ENCODE results near the gene TFF1.

Gene TFF1

DNA sequence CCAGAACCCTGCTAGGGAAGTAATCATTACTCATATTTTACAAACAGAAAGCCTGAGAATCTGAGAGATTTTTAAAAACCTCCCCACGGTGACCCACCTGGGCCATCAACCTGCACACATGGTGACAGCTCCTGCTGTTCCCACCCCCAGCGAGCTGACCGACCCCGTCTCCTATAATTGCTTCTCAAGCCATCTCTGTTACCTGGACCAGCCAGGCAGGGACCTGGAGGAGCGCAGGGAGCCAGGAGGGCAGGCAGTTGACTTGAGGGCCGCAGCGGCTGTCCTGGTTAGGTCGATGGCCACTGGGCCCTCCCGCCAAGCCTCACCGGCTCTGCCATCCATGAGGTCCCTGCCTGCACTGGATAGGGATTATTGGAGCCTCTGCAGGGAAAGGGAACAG is 23.2 kb downstream of the TFF1 start:
- no peak for DNase-seq (ENCODE audit: low spot score)

DNA sequence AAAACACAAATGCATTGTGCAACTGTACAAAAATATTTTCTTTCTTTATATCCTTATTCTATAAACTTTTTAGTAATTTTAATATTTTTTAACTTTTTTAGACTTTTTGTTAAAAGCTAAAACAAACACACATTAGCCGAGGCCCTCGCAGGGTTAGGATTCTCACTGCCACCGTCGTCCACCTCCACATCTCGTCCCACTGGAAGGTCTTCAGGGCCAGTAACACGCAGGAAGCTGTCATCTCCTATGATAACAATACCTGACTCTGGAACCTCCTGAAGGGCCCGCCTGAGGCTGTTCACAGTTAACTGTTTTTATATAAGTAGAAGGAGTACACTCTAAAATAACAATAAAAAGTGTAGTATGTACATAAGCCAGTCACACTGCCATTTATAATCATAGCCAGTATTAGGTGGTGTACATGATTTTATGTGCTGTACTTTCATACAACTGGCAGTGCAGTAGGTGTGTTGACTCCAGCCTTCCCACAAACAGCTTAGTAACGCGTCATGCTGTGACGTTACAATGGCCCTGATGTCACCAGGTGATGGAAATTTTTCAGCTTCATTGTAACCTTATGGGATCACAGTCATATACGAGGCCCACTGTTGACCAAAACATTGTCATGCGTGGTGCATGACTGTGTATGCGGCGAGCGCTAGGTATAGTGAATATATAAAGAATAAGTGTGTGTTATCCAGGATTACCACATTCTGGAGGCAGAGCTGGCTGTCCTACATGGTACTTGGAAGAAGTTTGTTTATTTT is 24.4 kb downstream of the TFF1 start:
- DNase-seq (ENCODE audit: low spot score), result no peak

DNA sequence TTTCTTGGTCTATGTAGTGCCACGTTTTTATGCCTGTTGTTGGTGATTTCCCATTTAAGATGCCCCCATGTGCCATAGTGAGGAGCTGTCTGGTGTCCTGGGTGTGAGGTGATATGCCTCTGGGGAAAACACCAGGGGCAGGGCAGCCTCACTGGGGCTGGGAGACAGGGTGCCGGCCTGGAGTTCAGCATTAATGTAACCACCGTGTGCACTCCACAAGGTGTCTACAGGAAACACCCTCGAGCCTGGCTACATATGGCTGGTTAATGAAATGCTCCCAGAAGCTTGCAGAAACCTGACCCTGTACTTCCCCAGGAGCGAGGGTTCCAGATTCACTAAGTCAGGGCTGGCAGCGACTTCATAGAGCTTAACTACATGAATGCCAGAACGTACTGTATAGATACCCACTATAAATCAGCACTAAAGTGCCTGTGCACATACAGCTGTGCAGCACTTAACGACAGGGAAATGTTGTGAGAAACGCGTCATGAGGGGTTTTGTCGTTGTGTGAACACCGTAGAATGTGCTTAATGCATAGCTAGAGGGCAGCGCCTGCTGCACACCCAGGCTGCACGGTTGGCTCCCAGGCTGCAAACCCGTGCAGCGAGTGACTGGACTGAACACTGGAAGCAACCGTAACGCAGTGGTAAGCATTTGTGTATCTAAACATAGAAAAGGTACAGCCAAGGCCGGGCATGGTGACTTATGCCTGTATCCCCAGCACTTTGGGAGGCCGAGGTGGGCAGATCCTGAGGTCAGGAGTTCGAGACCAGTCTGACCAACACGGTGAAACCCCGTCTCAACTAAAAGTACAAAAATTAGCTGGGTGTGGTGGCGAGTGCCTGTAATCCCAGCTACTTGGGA is 25.9 kb downstream of the TFF1 start:
- no peak for DNase-seq (ENCODE audit: low spot score)

DNA sequence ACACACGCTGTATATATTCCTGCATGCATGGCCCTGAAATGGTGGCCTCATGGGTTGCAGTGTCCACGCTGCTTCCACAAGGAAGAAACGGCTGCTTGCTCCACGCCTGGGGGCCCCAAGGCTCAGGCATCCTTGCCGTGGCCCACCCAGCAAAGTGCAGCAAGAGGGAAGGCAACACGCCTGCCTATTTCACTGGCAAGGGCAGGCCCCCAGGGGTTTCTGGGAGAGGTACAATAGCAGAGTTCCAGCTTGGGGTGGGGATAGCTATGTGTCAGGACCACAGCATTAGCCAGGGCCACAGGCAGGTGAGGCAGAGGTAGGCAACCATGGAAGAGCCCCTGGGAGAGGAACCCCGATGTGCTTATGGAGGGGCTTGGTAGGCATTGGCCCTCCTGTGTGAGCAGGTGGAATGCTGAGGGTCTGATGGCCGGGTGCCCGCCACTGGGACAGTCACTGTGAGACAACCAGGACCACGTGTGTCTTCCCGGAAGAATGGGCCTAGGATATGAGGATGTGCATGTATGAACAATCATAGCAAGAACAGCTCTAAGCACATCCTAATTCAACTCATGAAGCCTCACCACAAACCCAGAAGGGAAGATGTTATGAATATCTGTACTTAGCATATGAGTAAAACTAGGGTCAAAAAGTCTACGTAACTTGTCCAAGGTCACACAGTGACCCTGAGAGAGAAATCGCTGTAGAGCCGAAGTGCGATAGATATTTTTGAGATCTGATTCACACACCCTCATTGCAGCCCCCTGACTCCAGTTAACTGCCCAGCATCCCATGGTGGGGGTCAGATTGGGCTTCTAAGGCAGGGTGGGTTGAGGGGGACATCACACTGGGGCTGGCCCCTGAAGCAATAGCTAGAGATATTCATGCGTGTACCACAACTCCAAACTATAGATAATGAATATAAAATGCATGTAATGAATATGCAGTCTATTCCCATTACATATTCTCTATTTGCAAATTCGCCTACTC is 27.3 kb downstream of the TFF1 start:
- no peak for DNase-seq (ENCODE audit: low spot score)

DNA sequence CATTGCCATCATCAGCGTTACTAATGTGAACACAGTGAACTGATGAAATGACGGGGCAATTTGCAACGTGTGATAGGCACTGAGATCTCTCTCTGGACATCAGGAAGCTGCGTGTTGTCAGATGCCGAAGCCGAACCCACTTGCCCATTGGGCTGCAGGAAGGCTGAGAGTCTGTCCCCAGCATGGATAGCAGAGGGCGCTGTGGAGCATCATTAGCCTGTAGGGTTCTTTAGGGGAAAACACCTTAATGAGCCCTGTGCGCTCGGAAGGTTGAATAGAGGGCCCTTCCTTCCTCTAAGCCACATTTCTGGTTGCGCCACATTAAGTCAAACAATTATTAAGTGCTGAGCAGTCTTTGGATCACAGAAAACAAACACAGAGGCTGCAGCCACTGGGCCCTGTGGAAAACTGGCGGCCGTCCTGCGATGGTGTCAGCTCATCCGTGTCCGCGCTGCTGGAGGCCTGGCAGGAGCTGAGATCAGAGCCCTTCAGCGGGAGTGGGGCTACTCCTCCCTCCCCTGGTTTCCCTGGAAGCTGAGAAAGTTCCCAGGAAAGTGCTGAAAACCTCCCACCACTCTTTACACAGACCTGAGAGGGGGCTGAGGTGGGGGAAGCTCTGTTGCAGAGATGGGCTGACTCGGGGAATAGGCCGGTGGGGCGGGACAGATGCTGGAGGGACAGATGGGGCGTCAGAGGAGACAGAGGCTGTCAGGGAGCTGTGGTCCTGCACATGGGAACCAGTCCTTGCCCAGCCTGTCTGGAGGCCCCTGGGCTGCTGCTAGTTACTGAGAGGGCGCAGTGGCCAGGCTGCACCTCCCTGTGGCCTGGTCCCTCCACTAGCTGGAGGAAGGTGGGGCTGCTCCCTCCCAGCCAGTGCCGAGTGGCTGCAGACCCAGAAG is 28.3 kb downstream of the TFF1 start:
- DNase-seq (ENCODE audit: low spot score), result no peak

DNA sequence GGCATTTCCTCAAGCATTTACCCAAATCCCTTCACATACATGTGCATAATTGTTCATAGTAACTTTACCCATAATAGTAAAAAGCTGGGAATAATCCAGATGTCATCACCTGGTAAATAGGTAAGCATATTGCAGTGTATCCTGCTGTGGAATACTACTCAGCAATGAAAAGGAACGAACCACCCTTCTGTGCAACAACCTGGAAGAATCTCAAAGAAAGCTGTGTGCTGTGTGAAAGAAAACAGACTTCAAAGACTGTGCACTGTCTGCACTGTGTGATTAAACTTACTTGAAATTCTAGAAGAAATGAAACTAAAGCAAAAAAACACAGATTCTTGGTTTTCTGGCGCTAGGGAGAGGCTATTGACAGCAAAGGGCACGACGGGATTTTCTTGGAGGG is 29.1 kb downstream of the TFF1 start:
- DNase-seq (ENCODE audit: low spot score), result no peak

DNA sequence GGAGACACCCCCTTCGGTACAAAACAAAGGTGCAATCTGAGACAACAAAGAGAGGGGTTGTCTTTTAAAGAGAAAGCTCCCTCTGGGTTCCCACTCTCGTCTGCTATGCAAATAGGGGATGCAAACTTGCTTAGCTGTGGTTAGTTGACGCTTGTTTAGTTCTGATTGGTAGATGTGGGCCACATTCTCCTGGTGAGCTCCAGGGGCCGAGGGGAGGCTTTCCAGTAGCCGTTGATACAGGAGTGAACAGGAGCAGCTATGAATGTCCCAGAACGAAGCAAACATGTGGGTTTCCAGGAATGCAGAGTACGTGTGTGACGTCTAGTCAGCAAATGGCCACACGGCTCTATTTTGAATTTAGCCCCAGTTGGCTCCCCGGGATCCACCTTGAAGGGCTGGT is 30.3 kb downstream of the TFF1 start:
- DNase-seq (ENCODE audit: low spot score), result no peak

DNA sequence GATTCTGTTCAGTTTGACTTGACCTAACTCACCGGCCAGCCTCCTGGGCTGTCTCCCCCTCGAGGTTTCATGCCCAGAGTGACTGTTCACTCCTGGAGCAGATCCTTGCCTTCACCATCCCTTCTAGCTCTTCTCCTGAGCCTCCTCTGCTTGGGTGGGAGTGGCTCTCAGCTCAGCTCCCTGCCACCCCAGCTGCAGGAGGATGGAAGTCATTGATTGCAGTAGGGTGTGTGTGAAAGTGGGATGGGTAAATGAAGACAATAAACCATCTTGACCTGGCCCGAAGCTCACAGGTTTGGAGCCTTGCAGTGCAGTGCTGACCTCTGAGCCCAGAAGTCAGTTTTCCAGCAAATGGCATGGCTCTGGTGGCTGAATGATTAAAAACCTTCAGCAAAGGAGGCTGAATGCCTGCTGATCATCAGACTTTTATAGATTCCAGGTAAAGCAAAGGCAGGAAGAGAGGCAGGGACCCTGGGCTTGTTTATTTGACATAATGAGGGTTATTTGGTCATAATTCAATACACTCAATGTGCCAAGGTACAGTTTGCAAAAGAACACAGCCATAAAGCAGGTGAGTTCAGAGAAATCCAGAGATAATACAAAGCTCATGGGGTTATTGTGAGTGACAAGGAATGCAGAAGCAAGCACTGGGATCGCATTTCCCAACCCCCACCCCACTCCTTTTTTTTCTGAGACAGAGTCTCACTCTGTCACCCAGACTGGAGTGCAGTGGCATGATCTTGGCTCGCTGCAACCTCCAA is 33.6 kb downstream of the TFF1 start:
- no peak for DNase-seq (ENCODE audit: low spot score)

DNA sequence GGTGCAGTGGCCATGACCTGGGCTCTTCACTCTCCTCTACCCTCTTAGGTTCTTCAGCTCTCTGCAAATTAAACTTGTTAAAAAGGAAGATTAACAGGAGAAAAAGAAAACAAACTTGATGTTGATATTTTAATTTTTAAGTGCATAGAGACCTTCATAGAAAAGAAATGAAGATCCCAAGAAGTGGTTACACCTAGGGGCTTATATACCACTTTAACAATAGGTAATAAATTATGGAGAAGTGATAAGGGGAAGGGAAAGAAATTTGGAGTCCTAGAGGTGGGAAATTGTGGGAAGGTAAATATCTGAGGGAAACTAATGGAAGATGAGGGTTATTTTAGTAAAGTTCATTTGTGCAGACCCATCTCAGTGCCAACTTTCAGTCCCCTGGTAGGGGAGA is 34.7 kb downstream of the TFF1 start:
- no peak for DNase-seq (ENCODE audit: low spot score)

DNA sequence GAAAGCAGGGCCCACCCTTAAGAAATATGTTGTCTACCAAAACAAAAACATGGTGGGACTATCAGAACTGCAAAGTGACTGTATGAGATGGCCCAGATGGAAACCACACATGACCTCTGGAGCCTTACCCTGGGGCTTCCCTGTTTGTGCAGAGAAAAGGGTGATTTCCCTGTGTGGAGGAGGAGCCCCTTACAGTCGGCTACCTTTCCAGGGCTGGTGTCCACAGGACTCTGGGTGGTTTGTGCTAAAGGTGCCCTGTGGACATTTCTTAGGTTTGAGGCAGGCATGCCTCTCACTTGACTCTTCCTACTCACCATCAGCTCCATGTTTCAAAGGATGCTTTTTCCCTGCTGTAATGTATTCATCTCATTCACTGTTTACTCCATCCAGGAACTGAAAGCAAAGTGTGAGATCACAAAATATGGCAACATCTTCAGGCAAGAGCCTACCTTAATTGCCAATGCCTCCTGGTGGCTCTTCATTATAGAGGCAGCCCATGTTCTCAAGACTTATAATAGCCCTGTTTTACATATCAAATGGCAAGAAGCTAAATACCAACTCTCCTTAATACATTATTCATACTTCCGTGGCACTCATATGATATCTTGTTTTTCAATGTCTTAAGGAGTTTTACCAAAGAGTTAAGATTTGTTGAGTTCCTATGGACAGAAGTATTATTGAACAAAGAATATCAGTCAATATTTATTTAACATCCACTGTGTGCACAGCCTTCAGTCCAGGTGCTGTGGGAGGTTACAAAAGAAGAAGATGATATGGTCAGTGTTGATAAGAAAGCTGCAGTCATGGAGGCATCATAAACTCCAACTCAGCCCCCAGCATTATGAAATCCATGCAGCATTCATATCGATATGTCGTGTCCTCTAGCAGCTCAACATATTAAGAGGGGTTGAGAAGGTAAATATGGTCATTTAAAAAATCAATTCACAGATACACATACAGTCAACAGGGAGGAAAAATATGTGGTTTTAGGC is 35.7 kb downstream of the TFF1 start:
- no peak for DNase-seq (ENCODE audit: low spot score)

DNA sequence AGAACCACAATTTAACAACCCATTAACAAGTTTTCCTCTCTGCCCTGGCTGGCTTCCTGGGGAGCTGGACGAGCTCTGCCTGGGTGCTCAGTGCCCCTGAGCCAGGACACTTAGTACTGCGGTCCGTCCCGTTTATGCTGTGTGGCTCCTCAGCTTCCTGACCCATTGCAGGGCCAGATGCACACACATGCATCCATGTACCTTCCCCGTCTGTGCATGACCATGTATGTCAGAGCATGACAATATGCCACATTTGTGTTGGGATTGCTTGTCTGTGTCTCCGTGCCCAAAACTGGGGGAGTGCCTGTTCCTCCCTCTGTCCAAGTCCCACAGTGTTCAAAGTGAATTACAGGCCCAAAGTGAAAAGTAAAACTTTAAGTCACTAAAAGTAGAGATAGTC is 41.4 kb downstream of the TFF1 start:
- no peak for DNase-seq (ENCODE audit: low spot score)

DNA sequence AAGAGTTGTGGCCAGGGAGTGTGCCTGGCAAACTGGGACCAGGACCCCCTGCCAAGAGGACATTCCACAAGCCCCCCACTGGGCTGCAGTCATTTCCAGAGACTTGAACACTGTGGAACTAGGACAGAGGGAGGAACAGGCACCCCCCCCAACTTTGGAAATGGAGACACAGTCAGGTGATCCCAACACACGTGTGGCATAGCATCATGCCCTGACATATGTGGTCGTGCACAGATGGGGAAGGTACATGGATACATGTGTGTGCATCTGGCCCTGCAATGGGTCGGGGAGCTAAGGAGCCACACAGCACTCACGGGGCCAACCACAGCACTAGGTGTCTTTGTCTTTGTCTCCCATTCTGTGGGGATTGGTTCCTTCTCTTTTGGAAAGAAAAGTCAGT is 44.5 kb downstream of the TFF1 start:
- DNase-seq (ENCODE audit: low spot score), result no peak

DNA sequence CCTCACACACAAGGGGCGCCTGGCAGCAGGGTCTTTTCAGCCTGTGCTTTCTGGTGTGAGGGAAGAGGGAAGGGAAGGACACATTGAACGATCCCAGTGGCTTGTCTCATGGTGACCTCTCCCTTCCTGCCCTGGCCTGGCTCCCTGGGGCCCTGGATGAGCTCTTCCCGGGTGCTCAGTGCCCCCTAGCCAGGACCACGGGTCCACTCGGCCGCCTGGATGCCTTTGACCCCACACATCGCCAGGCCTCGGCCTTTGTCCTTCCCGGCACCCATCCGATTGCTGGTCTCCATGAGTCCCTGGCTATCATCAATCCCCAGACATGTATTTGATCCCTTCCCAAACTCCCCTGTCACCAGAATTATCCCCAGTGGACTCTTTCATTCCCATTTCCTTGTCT is 45.1 kb downstream of the TFF1 start:
- no peak for DNase-seq (ENCODE audit: low spot score)

DNA sequence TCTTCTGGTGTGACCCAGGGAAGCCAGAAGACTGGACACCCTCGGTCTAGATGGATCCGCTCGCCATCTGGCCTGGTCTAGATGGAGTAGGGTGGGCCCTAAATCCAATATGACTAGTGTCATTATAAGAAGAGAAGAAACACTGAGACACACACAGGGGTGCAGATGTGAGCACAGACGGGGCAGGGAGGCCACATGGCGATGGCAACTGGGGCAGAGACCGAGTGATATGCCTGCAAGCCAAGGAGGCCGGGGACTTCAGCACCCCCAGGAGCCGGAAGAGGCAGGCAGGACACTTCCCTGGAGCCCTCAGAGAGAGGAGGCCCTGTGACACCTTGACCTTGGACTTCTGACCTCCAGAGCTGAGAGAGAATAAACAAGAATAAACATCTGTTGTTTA is 45.5 kb downstream of the TFF1 start:
- no peak for DNase-seq (ENCODE audit: low spot score)

DNA sequence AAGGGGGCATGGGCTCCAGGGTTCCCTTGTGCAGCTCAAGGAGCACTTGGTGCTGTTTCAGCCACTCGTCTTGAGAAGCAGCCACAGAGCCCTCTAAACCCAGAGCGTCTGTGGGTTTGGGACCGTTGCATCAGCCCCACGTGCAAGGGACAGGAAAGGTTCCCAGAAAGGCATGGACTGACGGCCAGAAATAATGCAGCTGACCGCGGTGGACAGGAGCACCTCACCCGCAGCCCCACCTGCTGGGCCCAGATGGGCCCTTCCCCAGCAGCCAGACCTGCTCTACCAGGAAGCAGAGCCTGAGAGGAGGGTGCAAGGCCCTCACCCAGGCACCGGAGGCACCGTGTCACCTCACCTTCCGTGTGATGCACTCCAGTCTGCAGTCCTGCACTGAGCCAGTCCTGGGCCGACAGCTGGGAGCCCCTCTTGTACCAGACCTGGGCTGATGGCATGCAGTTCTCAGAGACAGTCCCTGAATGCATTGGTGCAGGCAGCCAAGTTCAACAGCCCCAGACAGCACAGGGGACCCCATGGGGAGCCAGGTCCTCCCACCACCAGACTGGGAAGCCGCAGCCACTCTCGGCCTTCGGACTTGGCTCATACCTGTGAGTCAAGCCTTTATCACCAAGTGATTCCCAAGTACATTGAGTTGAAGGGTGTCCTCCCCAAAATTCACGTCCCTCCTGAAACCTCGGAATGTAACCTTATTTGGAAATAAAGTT is 46.3 kb downstream of the TFF1 start:
- no peak for DNase-seq (ENCODE audit: low spot score)

DNA sequence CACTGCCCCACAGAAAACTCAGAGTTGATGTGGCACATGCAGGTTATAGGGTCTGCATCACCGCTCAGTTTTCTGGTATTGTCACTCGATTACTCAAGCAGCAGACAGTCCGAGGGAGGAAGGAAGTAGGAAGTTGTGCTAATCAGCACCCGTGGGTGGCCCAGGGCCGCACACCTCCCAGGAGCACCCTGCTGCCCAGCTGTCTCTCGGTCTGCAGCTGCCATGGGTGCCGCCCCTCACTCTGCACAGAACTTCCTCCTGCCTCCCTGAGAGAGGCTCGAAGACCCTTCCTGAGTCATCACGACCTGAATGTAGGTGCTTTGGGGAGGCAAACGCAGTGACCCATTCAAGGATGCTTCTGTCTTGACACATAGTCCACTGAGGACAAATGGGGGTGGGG is 47.0 kb downstream of the TFF1 start:
- DNase-seq (ENCODE audit: low spot score), result no peak

DNA sequence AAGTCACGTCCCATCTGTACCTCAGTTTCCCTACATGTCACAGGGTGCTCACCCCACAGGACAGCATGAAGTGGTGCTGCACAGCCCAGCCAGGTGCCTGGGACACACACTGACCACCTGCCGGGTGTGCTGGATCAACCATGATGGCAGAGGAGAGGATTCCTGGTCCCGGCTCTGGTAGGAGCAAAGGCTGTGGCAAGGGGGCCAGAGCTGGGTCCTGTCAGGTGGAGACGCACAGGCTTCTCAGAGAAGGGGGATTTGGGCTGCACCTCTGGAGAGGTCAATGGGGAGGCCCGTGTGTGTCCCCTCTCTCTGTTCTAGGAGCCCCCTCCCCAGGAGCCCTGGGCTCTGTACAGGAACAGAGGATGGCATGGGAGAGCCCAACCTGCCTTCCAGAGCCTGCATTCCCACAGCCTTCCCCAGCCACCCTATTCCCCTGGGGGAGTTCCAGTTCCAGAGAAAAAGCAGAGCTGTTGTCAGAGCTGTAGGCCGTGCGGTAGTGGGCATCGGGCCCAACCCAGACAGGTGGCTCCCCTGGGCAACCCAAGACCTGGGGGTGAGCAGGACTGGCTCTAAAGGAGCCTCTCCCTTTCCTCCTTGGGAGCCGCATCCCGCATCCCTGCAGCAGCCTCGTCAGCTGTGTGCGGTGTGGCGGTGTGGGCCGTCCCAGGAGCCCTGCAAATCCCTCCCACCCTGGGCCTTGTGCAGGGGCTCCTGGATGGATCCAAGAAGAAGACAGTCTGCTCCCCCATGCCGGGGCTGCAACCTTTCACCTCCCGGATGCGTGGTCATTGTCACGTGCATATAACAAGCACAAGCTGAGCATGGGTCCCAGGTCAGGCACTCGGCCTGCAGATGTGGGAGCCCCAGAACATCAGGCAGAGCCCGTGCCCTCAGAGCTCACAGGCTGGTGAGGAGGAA is 48.2 kb downstream of the TFF1 start:
- no peak for DNase-seq (ENCODE audit: low spot score)

Data from left forelimb (tissue), 1 donor.